ENCODE measurements around the gene FITM1. TPM values are rescaled to one million over a fixed set of nuclear protein-coding genes. Genes with fewer than 3 reads are reported as not detected.

The FITM1 gene
- total RNA-seq, 4 donors from 2014 or later = 0.78 to 1.3 TPM; not detected in 2

GRCh38 chr14:24127673-24128072 lies 2.8 kb upstream of the FITM1 start:
- Histone ChIP-seq H3K4me3 (no peak overlapping the region), H3K36me3 (peaks cover 0 to 34% (median 5%) of the 10 kb centered on the region in 3 donors), H3K9me3 (no peaks in the 10 kb centered on the region), H3K27ac (no peak overlapping the region), H3K27me3 (no peaks in the 10 kb centered on the region), H3K4me1 (no peaks in the 10 kb centered on the region)
- DNase-seq (ENCODE audit: low spot score in 2 of 2) = no peak
- no peak for TF ChIP-seq CTCF (IDR thresholded peaks at IDR 0.05)
- TF ChIP-seq EP300 (IDR thresholded peaks at IDR 0.05) = no peak
- TF ChIP-seq POLR2A (IDR thresholded peaks at IDR 0.05) = no peak
- 89 to 94% methylated on average over 2 of the region's 2 CpGs for WGBS, 2 donors

DNA sequence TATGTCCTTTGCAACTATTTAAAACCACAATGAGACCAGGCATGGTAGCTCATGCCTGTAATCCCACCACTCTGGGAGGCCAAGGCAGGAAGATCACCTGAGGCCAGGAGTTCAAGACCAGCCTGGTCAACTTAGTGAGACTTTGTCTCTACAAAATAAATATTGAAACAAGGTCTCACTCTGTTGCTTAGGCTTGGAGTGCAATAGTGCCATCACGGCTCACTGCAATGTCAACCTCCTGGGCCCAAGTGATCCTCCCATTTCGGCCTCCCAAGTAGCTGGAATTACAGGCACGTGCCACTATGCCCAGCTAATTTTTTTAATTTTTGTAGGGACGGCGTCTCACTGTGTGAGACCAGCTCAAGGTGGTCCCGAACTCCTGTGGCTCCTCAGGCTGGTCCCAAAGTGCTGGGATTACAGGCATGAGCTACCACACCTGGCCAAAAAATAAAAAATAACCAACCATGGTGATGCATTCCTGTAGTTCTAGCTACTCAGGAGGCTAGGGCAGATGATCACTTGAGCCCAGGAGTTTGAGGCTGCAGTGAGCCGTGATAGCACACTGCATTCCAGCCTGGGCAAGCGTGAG lies 955 bp upstream of the FITM1 start:
- TF ChIP-seq EP300 (IDR thresholded peaks at IDR 0.05) (no peak), CTCF (IDR thresholded peaks at IDR 0.05) (no peak), POLR2A (IDR thresholded peaks at IDR 0.05) (no peak)
- H3K27me3 ChIP-seq = no peaks in the 10 kb centered on the region
- no peaks in the 10 kb centered on the region for H3K9me3 ChIP-seq
- 92 to 93% methylated on average over 8 of the region's 8 CpGs for WGBS, 2 donors
- peaks cover 0 to 16% (median 0%) of the 10 kb centered on the region in 3 donors for H3K36me3 ChIP-seq
- no peak overlapping the region for H3K27ac ChIP-seq
- no peaks in the 10 kb centered on the region for H3K4me1 ChIP-seq
- no peak overlapping the region for H3K4me3 ChIP-seq
- no peak for DNase-seq (ENCODE audit: low spot score in 2 of 2)

DNA sequence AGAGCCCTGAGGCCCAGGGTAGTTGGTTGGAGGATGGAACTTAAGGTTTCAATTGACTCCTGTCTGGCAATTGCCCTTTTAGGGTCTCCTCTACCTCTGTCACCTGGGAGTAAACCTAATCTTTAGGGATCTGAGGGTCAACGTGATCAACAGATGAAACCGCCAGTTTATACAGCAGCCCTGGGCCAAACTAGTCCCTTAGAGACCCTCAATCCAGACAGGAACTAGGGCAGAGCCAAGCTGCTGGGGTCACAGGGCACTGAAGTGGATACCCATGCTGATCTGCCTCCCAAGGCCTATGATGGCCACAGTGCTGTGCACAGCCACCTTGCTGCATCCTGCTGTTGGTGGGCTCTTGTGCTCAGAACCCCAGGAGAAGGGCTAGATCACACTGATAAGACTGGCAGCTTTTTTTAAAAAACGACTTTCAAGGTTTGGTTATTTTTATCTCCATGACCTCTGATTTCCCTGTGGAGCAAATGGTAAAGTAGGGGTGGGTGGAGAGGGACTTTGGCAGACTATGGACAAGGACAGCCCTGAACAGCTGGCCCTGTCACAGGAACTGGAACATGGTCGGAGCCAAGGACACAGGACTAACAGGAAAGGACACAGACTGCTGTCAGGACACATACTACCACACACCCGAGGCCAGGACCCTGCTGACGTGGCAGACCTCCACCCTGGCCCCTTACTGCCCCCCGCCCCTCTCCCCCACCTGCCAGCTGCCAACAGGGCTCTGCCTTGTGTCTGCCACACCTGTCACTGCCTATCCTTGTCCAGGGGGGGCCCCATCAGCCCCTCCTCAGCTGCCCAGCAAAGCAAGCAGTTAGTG lies 474 bp downstream of the FITM1 start:
- Histone ChIP-seq H3K36me3 (peaks cover 0 to 14% (median 0%) of the 10 kb centered on the region in 3 donors), H3K27ac (peak overlapping the region in 2 of 4 donors; percentile 34 to 36), H3K27me3 (no peaks in the 10 kb centered on the region), H3K4me3 (no peak overlapping the region), H3K4me1 (peaks cover 0 to 5% (median 0%) of the 10 kb centered on the region in 4 donors), H3K9me3 (no peaks in the 10 kb centered on the region)
- 50 to 66% methylated on average over 6 of the region's 7 CpGs for WGBS, 2 donors
- TF ChIP-seq EP300 (IDR thresholded peaks at IDR 0.05) (no peak), POLR2A (IDR thresholded peaks at IDR 0.05) (no peak), CTCF (IDR thresholded peaks at IDR 0.05) (no peak)
- no peak for DNase-seq (ENCODE audit: low spot score in 2 of 2)

GRCh38 chr14:24131549-24131966 lies 1.1 kb downstream of the FITM1 start:
- DNase-seq (ENCODE audit: low spot score in 2 of 2) = no peak
- Histone ChIP-seq H3K9me3 (no peaks in the 10 kb centered on the region), H3K36me3 (peaks cover 0 to 14% (median 0%) of the 10 kb centered on the region in 3 donors), H3K27me3 (no peaks in the 10 kb centered on the region), H3K4me3 (no peak overlapping the region), H3K27ac (peak overlapping the region in 2 of 4 donors; percentile 34 to 36), H3K4me1 (peaks cover 0 to 7% (median 2%) of the 10 kb centered on the region in 4 donors)
- TF ChIP-seq CTCF (IDR thresholded peaks at IDR 0.05) (no peak), POLR2A (IDR thresholded peaks at IDR 0.05) (no peak), EP300 (IDR thresholded peaks at IDR 0.05) (no peak)
- WGBS, 2 donors = 78 to 83% methylated on average over 13 to 14 of the region's 15 CpGs
